ENCODE data around the gene AHCY. TPM values are rescaled to one million over a fixed set of nuclear protein-coding genes. Genes with fewer than 3 reads are reported as not detected.
A peak's percentile ranks its signal among the peaks of the same experiment; 100 is the strongest.
"Not testable (repeated sequence)": the region's sequence is repeated elsewhere in the genome, so short reads cannot be mapped to it uniquely, and the experiment has no call there.

Gene AHCY
- 10 to 100 TPM; 53.8 to 82.7 (median 73.3) TPM for total RNA-seq

DNA sequence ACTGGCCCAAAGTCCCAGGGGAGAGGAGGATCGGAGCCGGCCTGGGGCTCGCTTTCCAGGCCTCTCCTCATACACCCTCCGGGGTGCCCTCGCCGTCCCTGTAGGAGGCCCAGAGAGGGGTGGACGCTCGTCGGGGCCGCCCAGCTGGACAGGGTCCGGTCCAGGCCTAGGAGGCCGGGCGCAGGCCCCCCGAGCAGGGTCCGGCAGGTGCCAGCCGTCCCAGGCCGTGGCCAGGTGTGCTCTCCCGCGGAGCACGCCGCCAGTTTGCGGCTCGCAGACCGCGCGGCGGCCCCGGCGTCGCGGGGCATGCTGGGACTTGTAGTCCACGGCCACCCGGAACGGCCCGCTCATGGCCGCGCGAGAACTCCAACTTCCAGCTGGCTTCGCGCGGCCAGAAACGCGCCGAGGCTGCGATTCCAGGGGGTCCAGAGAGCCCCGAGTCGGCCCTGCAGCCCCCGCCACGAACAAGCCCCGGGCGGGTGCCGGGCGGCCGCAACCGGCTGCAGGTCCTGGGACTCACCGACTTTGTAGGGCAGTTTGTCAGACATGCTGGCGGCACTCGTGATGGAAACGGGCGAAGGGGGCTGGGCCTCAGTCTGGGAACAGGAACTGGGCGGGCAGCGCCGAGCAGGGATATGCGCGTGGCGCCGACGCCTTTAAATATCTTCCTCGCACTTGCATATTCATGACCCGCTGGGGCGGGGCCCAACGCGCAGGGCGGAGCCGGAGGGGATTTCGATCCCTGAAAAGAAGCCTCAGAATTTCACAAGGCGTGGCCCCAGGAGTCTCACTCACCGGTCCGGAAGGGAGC is at the start of gene AHCY:
AHCY (minus strand) TSS at position 633 of the 811 bp plus-strand sequence; CDS start at position 548, 85 bp downstream.
- H3K4me3 ChIP-seq = peak within 1 kb of the TSS; percentile 79 to 89
- intact Hi-C loops (cut with DNase I; ENCODE audit: low total_unique reads) = no loop called here
- DNase-seq = peak; percentile 95 to 96
- TF ChIP-seq, protein P1, sequence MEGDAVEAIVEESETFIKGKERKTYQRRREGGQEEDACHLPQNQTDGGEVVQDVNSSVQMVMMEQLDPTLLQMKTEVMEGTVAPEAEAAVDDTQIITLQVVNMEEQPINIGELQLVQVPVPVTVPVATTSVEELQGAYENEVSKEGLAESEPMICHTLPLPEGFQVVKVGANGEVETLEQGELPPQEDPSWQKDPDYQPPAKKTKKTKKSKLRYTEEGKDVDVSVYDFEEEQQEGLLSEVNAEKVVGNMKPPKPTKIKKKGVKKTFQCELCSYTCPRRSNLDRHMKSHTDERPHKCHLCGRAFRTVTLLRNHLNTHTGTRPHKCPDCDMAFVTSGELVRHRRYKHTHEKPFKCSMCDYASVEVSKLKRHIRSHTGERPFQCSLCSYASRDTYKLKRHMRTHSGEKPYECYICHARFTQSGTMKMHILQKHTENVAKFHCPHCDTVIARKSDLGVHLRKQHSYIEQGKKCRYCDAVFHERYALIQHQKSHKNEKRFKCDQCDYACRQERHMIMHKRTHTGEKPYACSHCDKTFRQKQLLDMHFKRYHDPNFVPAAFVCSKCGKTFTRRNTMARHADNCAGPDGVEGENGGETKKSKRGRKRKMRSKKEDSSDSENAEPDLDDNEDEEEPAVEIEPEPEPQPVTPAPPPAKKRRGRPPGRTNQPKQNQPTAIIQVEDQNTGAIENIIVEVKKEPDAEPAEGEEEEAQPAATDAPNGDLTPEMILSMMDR (IDR thresholded peaks at IDR 0.05) = peak in 3 of 4 experiments; percentile 4 to 26 (median 6)
- TF ChIP-seq POLR2A (IDR thresholded peaks at IDR 0.05) = peak in 1 of 2 donors; percentile 68
- no peaks in the 10 kb centered on the region for H3K36me3 ChIP-seq
- H3K27ac ChIP-seq = peak within 1 kb of the TSS; percentile 92 to 94
- H3K9me3 ChIP-seq = no peaks in the 10 kb centered on the region
- no peaks in the 10 kb centered on the region for H3K4me1 ChIP-seq
- H3K27me3 ChIP-seq = no peaks in the 10 kb centered on the region

DNA sequence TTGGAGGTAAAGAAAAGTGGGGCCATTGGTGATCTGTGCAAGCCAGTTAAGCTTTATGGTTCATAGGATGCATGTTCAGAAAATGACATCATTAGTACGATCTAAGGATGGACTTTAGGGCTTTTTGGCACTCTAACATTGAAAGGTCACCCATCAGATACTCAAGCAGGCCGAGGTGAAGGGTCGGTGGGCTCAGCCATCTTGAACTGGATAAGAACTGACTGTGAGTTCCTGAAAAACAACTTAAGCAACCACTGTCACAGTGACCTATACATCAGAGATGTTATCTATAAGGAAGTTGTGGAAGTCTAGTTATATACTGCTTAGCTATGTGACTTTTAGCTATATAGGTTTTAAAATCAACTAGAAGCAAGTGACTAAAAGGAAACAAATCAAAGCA is 46.9 kb upstream of the AHCY start:
- H3K4me1 ChIP-seq = no peaks in the 10 kb centered on the region

DNA sequence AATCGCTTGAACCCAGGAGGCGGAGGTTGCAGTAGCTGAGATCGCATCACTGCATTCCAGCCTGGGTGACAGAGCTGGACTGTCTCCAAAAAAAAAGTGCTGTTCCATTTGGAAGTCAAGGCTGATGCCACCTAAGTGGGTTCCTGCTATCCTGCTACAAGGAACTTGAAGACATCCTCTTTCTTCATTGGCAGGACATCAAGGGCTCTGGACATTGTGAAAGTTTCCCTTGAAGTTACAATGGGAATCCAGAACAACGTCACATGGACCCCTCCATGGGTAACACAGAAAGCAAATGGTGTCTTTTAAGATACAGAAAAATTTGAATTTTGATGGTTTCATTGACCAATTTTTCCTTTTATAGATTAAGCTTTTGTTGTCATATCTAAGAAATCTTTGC is 44.4 kb upstream of the AHCY start:
- Histone ChIP-seq H3K27ac (no peak overlapping the region), H3K4me1 (no peaks in the 10 kb centered on the region), H3K27me3 (no peaks in the 10 kb centered on the region), H3K9me3 (no peaks in the 10 kb centered on the region), H3K4me3 (no peak overlapping the region), H3K36me3 (no peaks in the 10 kb centered on the region)
- intact Hi-C loops (cut with DNase I; ENCODE audit: low total_unique reads) = no loop called here
- TF ChIP-seq, protein P1 (IDR thresholded peaks at IDR 0.05) = no peak
- TF ChIP-seq POLR2A (IDR thresholded peaks at IDR 0.05) = no peak
- no peak for DNase-seq

More for the DNA sequence above, 46.9 kb upstream of the AHCY start:
- DNase-seq = no peak
- Histone ChIP-seq H3K27ac (no peak overlapping the region), H3K4me3 (no peak overlapping the region), H3K36me3 (no peaks in the 10 kb centered on the region), H3K9me3 (no peaks in the 10 kb centered on the region), H3K27me3 (no peaks in the 10 kb centered on the region)
- TF ChIP-seq, protein P1 (IDR thresholded peaks at IDR 0.05) = no peak
- no peak for TF ChIP-seq POLR2A (IDR thresholded peaks at IDR 0.05)
- intact Hi-C loops (cut with DNase I; ENCODE audit: low total_unique reads) = no loop called here

DNA sequence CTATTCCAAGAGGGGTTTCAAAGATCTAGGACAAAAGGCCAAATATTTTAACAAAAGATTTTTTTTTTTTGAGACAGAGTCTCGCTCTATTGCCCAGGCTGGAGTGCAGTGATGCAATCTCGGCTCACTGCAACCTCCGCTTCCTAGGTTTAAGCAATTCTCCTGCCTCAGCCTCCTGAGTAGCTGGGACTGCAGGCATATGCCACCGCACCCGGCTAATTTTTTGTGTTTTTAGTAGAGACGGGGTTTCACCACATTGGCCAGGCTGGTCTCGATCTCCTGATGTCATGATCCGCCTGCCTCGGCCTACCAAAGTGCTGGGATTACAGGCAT is 43.3 kb upstream of the AHCY start:
- H3K4me1 ChIP-seq; H3K9me3 ChIP-seq; DNase-seq; H3K36me3 ChIP-seq; H3K27ac ChIP-seq; intact Hi-C loops (cut with DNase I; ENCODE audit: low total_unique reads); H3K4me3 ChIP-seq; H3K27me3 ChIP-seq: not testable (repeated sequence)

DNA sequence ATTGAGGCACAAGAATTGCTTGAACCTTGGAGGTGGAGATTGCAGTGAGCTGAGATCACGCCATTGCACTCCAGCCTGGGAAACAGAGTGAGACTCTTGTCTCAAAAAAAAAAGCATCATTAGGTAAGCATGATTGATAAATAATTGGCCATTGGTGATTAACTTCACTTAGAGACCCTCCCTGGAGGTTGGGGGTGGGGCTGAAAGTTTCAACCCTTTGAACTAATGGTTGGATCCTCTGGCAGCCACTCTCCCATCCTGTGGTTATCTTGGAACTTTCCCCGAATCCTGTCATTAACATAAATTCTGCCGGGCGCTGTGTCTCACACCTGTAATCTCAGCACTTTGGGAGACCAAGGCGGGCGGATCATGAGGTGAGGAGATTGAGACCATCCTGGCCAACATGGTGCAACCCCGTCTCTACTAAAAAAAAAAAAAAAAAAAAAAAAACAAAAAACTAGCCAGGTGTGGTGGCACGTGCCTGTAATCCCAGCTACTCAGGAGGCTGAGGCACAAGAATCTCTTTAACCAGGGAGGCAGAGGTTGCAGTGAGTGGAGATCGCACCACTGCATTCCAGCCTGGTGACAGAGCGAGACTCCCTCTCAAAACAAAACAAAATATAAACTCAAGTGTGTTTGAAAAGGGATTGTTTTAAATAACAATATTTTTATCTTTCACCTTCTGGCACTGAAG is 42.8 kb upstream of the AHCY start:
- H3K36me3 ChIP-seq; DNase-seq; H3K9me3 ChIP-seq; H3K27me3 ChIP-seq; H3K4me1 ChIP-seq; H3K4me3 ChIP-seq; intact Hi-C loops (cut with DNase I; ENCODE audit: low total_unique reads); H3K27ac ChIP-seq: not testable (repeated sequence)

DNA sequence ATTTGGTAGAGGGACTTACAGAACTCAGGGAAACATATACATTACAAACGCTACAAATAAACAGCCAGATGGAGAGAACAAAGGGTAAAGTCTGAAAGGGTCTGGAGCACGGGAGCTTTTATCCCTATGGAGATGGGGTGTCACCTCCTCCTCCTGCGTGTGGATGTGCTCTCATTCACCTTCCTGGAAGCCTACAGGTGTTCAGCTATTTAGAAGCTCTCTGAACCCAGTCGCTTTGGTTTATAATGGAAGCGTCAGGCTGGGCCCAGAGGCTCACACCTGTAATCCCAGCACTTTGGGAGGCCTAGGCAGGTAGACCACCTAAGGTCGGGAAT is 42.2 kb upstream of the AHCY start:
- Histone ChIP-seq H3K4me1 (no peaks in the 10 kb centered on the region), H3K27me3 (no peaks in the 10 kb centered on the region), H3K36me3 (no peaks in the 10 kb centered on the region), H3K4me3 (no peak overlapping the region), H3K27ac (no peak overlapping the region), H3K9me3 (no peaks in the 10 kb centered on the region)
- no peak for TF ChIP-seq POLR2A (IDR thresholded peaks at IDR 0.05)
- TF ChIP-seq, protein P1 (IDR thresholded peaks at IDR 0.05) = no peak
- DNase-seq = no peak
- intact Hi-C loops (cut with DNase I; ENCODE audit: low total_unique reads) = no loop called here

Measured in uterus (tissue), 4 donors.